ENCODE data around the gene APOBEC3G. TPM values are rescaled to one million over a fixed set of nuclear protein-coding genes. Genes with fewer than 3 reads are reported as not detected.

The APOBEC3G gene
- total and polyA plus RNA-seq, 2 donors (not counting 1 experiment from before 2014, with no cell fraction given), result 14.3 to 22.1 TPM

GRCh38 chr22:39132281-39132680 lies 55.2 kb downstream of the APOBEC3G start:
- Histone ChIP-seq H3K9ac (ENCODE audit: insufficient read depth, low read length) (no peak overlapping the region), H2AFZ (ENCODE audit: low read length) (no peak overlapping the region), H3K4me3 (replicated peaks in 1 of 4; ENCODE audit: control extremely low read depth in 1 of 4, insufficient read depth in 1 of 4, low read depth in 3 of 4, low read length in 4 of 4) (no peak overlapping the region), H3K4me2 (ENCODE audit: extremely low read depth, insufficient read depth, low read length) (no peak overlapping the region), H4K20me1 (ENCODE audit: control insufficient read depth, extremely low read depth, insufficient read depth, low read length) (no peaks in the 10 kb centered on the region), H3K79me2 (ENCODE audit: control insufficient read depth, insufficient read depth, low read length) (no peaks in the 10 kb centered on the region), H3K27me3 (ENCODE audit: control insufficient read depth, insufficient read depth, low read length) (no peaks in the 10 kb centered on the region), H3K4me1 (ENCODE audit: control insufficient read depth, extremely low read depth, insufficient read depth, low read length) (peaks cover 9% of the 10 kb centered on the region), H3K9me3 (ENCODE audit: control insufficient read depth, insufficient read depth, low read depth, low read length) (no peaks in the 10 kb centered on the region), H3K36me3 (ENCODE audit: control insufficient read depth, insufficient read depth, low read length) (no peaks in the 10 kb centered on the region), H3K27ac (ENCODE audit: insufficient read depth, low read length) (no peak overlapping the region)
- TF ChIP-seq CTCF (conservative IDR thresholded peaks at IDR 0.05 in 1 of 2, IDR thresholded peaks at IDR 0.05 in 1 of 2; ENCODE audit: low read depth in 1 of 2, low read length in 2 of 2), result no peak
- TF ChIP-seq EZH2 (IDR thresholded peaks at IDR 0.05; ENCODE audit: low read length, missing control alignments), result no peak
- no peak for DNase-seq (ENCODE audit: low read depth in 2 of 2)

GRCh38 chr22:39132871-39133524 lies 55.9 kb downstream of the APOBEC3G start:
- Histone ChIP-seq H4K20me1 (ENCODE audit: control insufficient read depth, extremely low read depth, insufficient read depth, low read length) (no peaks in the 10 kb centered on the region), H3K4me1 (ENCODE audit: control insufficient read depth, extremely low read depth, insufficient read depth, low read length) (peaks cover 9% of the 10 kb centered on the region), H3K9me3 (ENCODE audit: control insufficient read depth, insufficient read depth, low read depth, low read length) (no peaks in the 10 kb centered on the region), H2AFZ (ENCODE audit: low read length) (no peak overlapping the region), H3K79me2 (ENCODE audit: control insufficient read depth, insufficient read depth, low read length) (no peaks in the 10 kb centered on the region), H3K4me2 (ENCODE audit: extremely low read depth, insufficient read depth, low read length) (no peak overlapping the region), H3K36me3 (ENCODE audit: control insufficient read depth, insufficient read depth, low read length) (no peaks in the 10 kb centered on the region), H3K27ac (ENCODE audit: insufficient read depth, low read length) (no peak overlapping the region), H3K4me3 (replicated peaks in 1 of 4; ENCODE audit: control extremely low read depth in 1 of 4, insufficient read depth in 1 of 4, low read depth in 3 of 4, low read length in 4 of 4) (no peak overlapping the region), H3K9ac (ENCODE audit: insufficient read depth, low read length) (no peak overlapping the region), H3K27me3 (ENCODE audit: control insufficient read depth, insufficient read depth, low read length) (no peaks in the 10 kb centered on the region)
- TF ChIP-seq EZH2 (IDR thresholded peaks at IDR 0.05; ENCODE audit: low read length, missing control alignments), result no peak
- no peak for TF ChIP-seq CTCF (conservative IDR thresholded peaks at IDR 0.05 in 1 of 2, IDR thresholded peaks at IDR 0.05 in 1 of 2; ENCODE audit: low read depth in 1 of 2, low read length in 2 of 2)
- no peak for DNase-seq (ENCODE audit: low read depth in 2 of 2)

GRCh38 chr22:39133871-39134270 lies 56.8 kb downstream of the APOBEC3G start:
- Histone ChIP-seq H3K9ac (ENCODE audit: insufficient read depth, low read length) (no peak overlapping the region), H3K79me2 (ENCODE audit: control insufficient read depth, insufficient read depth, low read length) (no peaks in the 10 kb centered on the region), H2AFZ (ENCODE audit: low read length) (no peak overlapping the region), H4K20me1 (ENCODE audit: control insufficient read depth, extremely low read depth, insufficient read depth, low read length) (no peaks in the 10 kb centered on the region), H3K27me3 (ENCODE audit: control insufficient read depth, insufficient read depth, low read length) (no peaks in the 10 kb centered on the region), H3K4me1 (ENCODE audit: control insufficient read depth, extremely low read depth, insufficient read depth, low read length) (peaks cover 9% of the 10 kb centered on the region), H3K36me3 (ENCODE audit: control insufficient read depth, insufficient read depth, low read length) (no peaks in the 10 kb centered on the region), H3K4me2 (ENCODE audit: extremely low read depth, insufficient read depth, low read length) (no peak overlapping the region), H3K27ac (ENCODE audit: insufficient read depth, low read length) (no peak overlapping the region), H3K4me3 (replicated peaks in 1 of 4; ENCODE audit: control extremely low read depth in 1 of 4, insufficient read depth in 1 of 4, low read depth in 3 of 4, low read length in 4 of 4) (no peak overlapping the region), H3K9me3 (ENCODE audit: control insufficient read depth, insufficient read depth, low read depth, low read length) (no peaks in the 10 kb centered on the region)
- TF ChIP-seq EZH2 (IDR thresholded peaks at IDR 0.05; ENCODE audit: low read length, missing control alignments) (no peak), CTCF (conservative IDR thresholded peaks at IDR 0.05 in 1 of 2, IDR thresholded peaks at IDR 0.05 in 1 of 2; ENCODE audit: low read depth in 1 of 2, low read length in 2 of 2) (no peak)
- DNase-seq (ENCODE audit: low read depth in 2 of 2), result no peak
